B cell (primary cell): Measurements from ENCODE around the gene PAM. TPM values are rescaled to one million over a fixed set of nuclear protein-coding genes. Genes with fewer than 3 reads are reported as not detected.

Experiments used
- ATAC-seq: fragments of 200-7000 bp; cut with Tn5 transposase; one replicate; pipeline ENCODE4 v1.10.0; 2021; ENCODE audit warnings: low read depth, mild to moderate bottlenecking, moderate number of reproducible peaks, moderate library complexity
- CTCF ChIA-PET: fragments of 350-600 bp; sonication (Branson Sonifier 250); formaldehyde crosslinking; loops from one replicate; lab custom pipeline; 2021; ENCODE audit warnings: antibody characterized with exemption, inconsistent platforms; lab: Charles Lee
- POLR2A ChIA-PET: fragments of 350-600 bp; sonication (Branson Sonifier 250); formaldehyde crosslinking; loops from one replicate; lab custom pipeline; 2021; ENCODE audit warnings: antibody characterized with exemption; lab: Charles Lee
- DNase-seq: peaks from one replicate; pipeline ENCODE4 v3.0.0; 2013
- H2AFZ ChIP-seq: 2 replicates; pipeline ENCODE4 v1.6.1; 2012; ENCODE audit warnings: mild to moderate bottlenecking, low read depth, low read length; ENCODE audit not compliant: insufficient read depth, poor library complexity, severe bottlenecking
- H3K27ac ChIP-seq, 2 donors: 1 replicate in 1 of 2; 2 replicates in 1 of 2; pipeline ENCODE4 v1.5.1; 2012 to 2013; ENCODE audit warnings: low read length in 2 of 2, mild to moderate bottlenecking in 2 of 2, moderate library complexity in 1 of 2
- H3K27me3 ChIP-seq, 4 experiments: fragments of 200-600 bp in 1 of 4; sonication (generic) in 1 of 4; replicated peaks in 1 of 4; 1 replicate in 2 of 4; 2 replicates in 2 of 4; pipeline versions ENCODE4 v1.6.1 to v1.7.0; 2013 to 2016; ENCODE audit warnings: low read length in 3 of 4, mild to moderate bottlenecking in 2 of 4, mixed read lengths in 1 of 4, moderate library complexity in 1 of 4; ENCODE audit not compliant: insufficient read depth in 4 of 4, control insufficient read depth in 3 of 4; ENCODE audit errors: control extremely low read depth in 1 of 4
- H3K36me3 ChIP-seq, 2 experiments: replicated peaks in 1 of 2; 1 replicate in 1 of 2; 2 replicates in 1 of 2; pipeline versions ENCODE4 v1.6.1 to v1.7.1; 2013; ENCODE audit warnings: low read length in 1 of 2; ENCODE audit not compliant: insufficient read depth in 2 of 2, control insufficient read depth in 1 of 2; ENCODE audit errors: control extremely low read depth in 1 of 2, extremely low read depth in 1 of 2
- H3K4me1 ChIP-seq, 2 donors: fragments of 200-600 bp in 1 of 2; sonication (generic) in 1 of 2; 1 replicate in 1 of 2; 2 replicates in 1 of 2; pipeline versions ENCODE4 v1.5.1 to v1.6.1; 2013 to 2017; ENCODE audit warnings: low read length in 2 of 2; ENCODE audit not compliant: control insufficient read depth in 2 of 2, insufficient read depth in 2 of 2
- H3K4me2 ChIP-seq: replicated peaks from 2 replicates; pipeline ENCODE3; 2012; ENCODE audit warnings: mild to moderate bottlenecking, low read depth, low read length; ENCODE audit not compliant: poor library complexity, severe bottlenecking
- H3K4me3 ChIP-seq, 5 experiments: fragments of 200-600 bp in 1 of 5; sonication (generic) in 1 of 5; 1 replicate in 3 of 5; 2 replicates in 2 of 5; pipeline versions ENCODE4 v1.5.1 to v1.7.0; 2011 to 2016; ENCODE audit warnings: low read length in 4 of 5, mild to moderate bottlenecking in 4 of 5, low read depth in 2 of 5, control low read depth in 1 of 5, moderate library complexity in 1 of 5; ENCODE audit not compliant: insufficient read depth in 1 of 5; ENCODE audit errors: control extremely low read depth in 1 of 5, extremely low read depth in 1 of 5
- H3K79me2 ChIP-seq: fragments of 200-600 bp; sonication (generic); one replicate; pipeline ENCODE4 v1.6.0; 2016; ENCODE audit warnings: low read length; ENCODE audit not compliant: control insufficient read depth, insufficient read depth
- H3K9ac ChIP-seq: fragments of 200-600 bp; sonication (generic); 2 replicates; pipeline ENCODE4 v1.6.1; 2017; ENCODE audit warnings: mild to moderate bottlenecking, low read length, moderate library complexity
- H3K9me3 ChIP-seq, 3 donors: one replicate each; pipeline versions ENCODE4 v1.6.1 to v1.7.1; 2013; ENCODE audit warnings: low read length in 2 of 3; ENCODE audit not compliant: control insufficient read depth in 2 of 3, insufficient read depth in 1 of 3; ENCODE audit errors: control extremely low read depth in 1 of 3
- H4K20me1 ChIP-seq: 2 replicates; pipeline ENCODE4 v1.6.0; 2012; ENCODE audit warnings: mild to moderate bottlenecking, low read length; ENCODE audit not compliant: insufficient read depth, control insufficient read depth, poor library complexity, severe bottlenecking
- H3K27ac Mint-ChIP-seq: one replicate; pipeline ENCODE4 v1.8.0; 2021; ENCODE audit warnings: mixed read lengths
- H3K27me3 Mint-ChIP-seq: one replicate; pipeline ENCODE4 v1.8.0; 2021; ENCODE audit warnings: mixed read lengths
- H3K4me1 Mint-ChIP-seq: one replicate; pipeline ENCODE4 v1.8.0; 2021; ENCODE audit warnings: mixed read lengths
- H3K4me3 Mint-ChIP-seq: one replicate; pipeline ENCODE4 v1.8.0; 2021; ENCODE audit warnings: mixed read lengths
- H3K9me3 Mint-ChIP-seq: one replicate; pipeline ENCODE4 v1.8.0; 2022; ENCODE audit warnings: mixed read lengths; ENCODE audit not compliant: insufficient read depth
- EZH2 ChIP-seq: IDR thresholded peaks from 2 replicates; pipeline ENCODE4 v1.6.1; 2012; ENCODE audit warnings: borderline replicate concordance, low read depth, mild to moderate bottlenecking, moderate library complexity, low read length; ENCODE audit not compliant: insufficient read depth, poor library complexity, severe bottlenecking
- WGBS: methylation state at CpG from one replicate; pipeline ENCODE4 v1.1.5; 2013; ENCODE audit warnings: missing lambda C conversion rate; ENCODE audit not compliant: insufficient coverage; 5-methylcytosine and 5-hydroxymethylcytosine counted together
- intact Hi-C: fragments of 100-400 bp; cut with micrococcal nuclease; formaldehyde crosslinking; loops from one replicate; pipeline ENCODE4 v1.10.0; 2022
- polyA plus RNA-seq: library from polyadenylated mRNA; depleted of rRNA; stranded (reverse); fragments of >200 nt; gene quantifications from 2 replicates; pipeline ENCODE4 v1.2.3, GENCODE V29; 2012
- total RNA-seq, 2 donors: library from RNA; stranded (reverse); fragments of 120-200 nt in 1 of 2; gene quantifications; 1 replicate in 1 of 2; 2 replicates in 1 of 2; pipeline versions ENCODE4 v1.2.3 to v1.2.4, GENCODE V29; 2013 to 2022
- TF ChIP-seq, protein P1 (sequence below): fragments of 200-600 bp; IDR thresholded peaks from one replicate; pipeline ENCODE4 v1.8.0; 2022; ENCODE audit warnings: antibody characterized with exemption, mild to moderate bottlenecking

PAM gene
- total and polyA plus RNA-seq, 2 donors (not counting 1 experiment from before 2014, with no cell fraction given): 1.00 to 34.8 TPM

DNA sequence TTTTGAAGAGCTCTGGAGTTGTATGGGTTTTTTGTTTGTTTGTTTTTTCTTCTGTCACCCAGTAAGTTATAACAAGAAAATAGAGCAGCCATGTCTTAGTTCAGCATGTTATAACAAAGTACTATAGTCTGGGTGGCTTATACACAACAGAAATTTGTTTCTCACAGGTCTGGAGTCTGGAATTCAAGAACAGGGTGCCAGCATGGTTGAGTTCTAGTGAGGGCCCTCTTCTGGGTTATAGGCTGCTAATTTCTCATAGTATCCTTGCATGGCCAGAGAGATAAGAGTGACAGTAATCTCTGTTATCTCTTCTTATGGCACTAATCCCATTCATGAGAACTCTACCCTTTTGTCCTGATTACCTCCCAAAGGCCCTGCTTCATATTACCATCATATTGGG lies 250.2 kb downstream of the PAM start:
- Histone ChIP-seq H3K79me2 (no peaks in the 10 kb centered on the region), H3K4me3 (no peak overlapping the region), H2AFZ (no peak overlapping the region), H3K9ac (no peak overlapping the region), H3K9me3 (peaks cover 0 to 2% (median 0%) of the 10 kb centered on the region in 3 donors), H3K4me2 (no peak overlapping the region), H3K4me1 (no peaks in the 10 kb centered on the region), H3K36me3 (no peaks in the 10 kb centered on the region), H4K20me1 (no peaks in the 10 kb centered on the region), H3K27me3 (no peaks in the 10 kb centered on the region), H3K27ac (no peak overlapping the region)
- Mint-ChIP-seq H3K27ac (no peak overlapping the region), H3K4me1 (no peaks in the 10 kb centered on the region), H3K27me3 (no peaks in the 10 kb centered on the region), H3K9me3 (no peaks in the 10 kb centered on the region), H3K4me3 (no peak overlapping the region)
- POLR2A ChIA-PET: no interaction called here
- TF ChIP-seq, protein P1, sequence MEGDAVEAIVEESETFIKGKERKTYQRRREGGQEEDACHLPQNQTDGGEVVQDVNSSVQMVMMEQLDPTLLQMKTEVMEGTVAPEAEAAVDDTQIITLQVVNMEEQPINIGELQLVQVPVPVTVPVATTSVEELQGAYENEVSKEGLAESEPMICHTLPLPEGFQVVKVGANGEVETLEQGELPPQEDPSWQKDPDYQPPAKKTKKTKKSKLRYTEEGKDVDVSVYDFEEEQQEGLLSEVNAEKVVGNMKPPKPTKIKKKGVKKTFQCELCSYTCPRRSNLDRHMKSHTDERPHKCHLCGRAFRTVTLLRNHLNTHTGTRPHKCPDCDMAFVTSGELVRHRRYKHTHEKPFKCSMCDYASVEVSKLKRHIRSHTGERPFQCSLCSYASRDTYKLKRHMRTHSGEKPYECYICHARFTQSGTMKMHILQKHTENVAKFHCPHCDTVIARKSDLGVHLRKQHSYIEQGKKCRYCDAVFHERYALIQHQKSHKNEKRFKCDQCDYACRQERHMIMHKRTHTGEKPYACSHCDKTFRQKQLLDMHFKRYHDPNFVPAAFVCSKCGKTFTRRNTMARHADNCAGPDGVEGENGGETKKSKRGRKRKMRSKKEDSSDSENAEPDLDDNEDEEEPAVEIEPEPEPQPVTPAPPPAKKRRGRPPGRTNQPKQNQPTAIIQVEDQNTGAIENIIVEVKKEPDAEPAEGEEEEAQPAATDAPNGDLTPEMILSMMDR: no peak
- ATAC-seq: no peak
- no peak for DNase-seq
- CTCF ChIA-PET: no interaction called here
- intact Hi-C loops: no loop called here

DNA sequence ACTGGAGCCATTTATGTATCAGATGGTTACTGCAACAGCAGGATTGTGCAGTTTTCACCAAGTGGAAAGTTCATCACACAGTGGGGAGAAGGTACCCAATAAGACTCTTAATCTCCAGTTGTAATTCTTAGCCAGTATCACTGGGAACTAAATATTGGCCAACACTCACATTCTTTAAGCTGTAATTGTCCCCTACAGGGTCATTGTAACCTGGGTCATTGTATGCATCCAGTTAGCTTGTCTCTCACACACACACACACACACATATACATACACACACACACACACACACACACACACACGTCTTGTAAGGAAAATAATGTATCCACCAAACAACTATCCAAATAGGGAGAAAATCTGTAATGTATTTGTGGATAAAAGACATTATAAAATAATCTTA lies 251.8 kb downstream of the PAM start:
- Mint-ChIP-seq H3K4me3 (no peak overlapping the region), H3K27me3 (no peaks in the 10 kb centered on the region), H3K9me3 (no peaks in the 10 kb centered on the region), H3K4me1 (no peaks in the 10 kb centered on the region), H3K27ac (no peak overlapping the region)
- Histone ChIP-seq H3K4me3 (no peak overlapping the region), H3K9me3 (no peaks in the 10 kb centered on the region), H3K79me2 (no peaks in the 10 kb centered on the region), H2AFZ (no peak overlapping the region), H3K27me3 (no peaks in the 10 kb centered on the region), H3K36me3 (no peaks in the 10 kb centered on the region), H3K4me2 (no peak overlapping the region), H3K4me1 (no peaks in the 10 kb centered on the region), H3K9ac (no peak overlapping the region), H3K27ac (no peak overlapping the region), H4K20me1 (no peaks in the 10 kb centered on the region)
- intact Hi-C loops: no loop called here
- ATAC-seq (no peak), DNase-seq (no peak)
- POLR2A ChIA-PET: no interaction called here
- no CpG with 5 or more reads among the region's 1 CpG for WGBS
- TF ChIP-seq, protein P1: no peak
- TF ChIP-seq EZH2: no peak
- CTCF ChIA-PET: no interaction called here
